OCI-LY1 (cell line): Measurements from ENCODE around the gene TRIM72.

Experiments used
- H2AFZ ChIP-seq: fragments of 200-600 bp; sonication (generic), shearing (Covaris generic); 2 replicates; pipeline ENCODE4 v1.6.0; 2014; ENCODE audit warnings: antibody characterized with exemption, mild to moderate bottlenecking, low read length
- H3F3A ChIP-seq: fragments of 200-600 bp; sonication (generic), shearing (Covaris generic); 2 replicates; pipeline ENCODE4 v1.6.0; 2014; ENCODE audit warnings: mild to moderate bottlenecking, antibody characterized with exemption, low read length, moderate library complexity; ENCODE audit not compliant: insufficient read depth
- H3K27ac ChIP-seq: fragments of 200-600 bp; sonication (generic); 2 replicates; pipeline ENCODE4 v1.5.1; 2014; ENCODE audit warnings: low read length, mixed run types, mild to moderate bottlenecking, low read depth; ENCODE audit not compliant: poor library complexity, severe bottlenecking
- H3K27me3 ChIP-seq: fragments of 200-600 bp; sonication (generic); 2 replicates; pipeline ENCODE4 v1.6.0; 2014; ENCODE audit warnings: antibody characterized with exemption, mild to moderate bottlenecking, low read length, moderate library complexity; ENCODE audit not compliant: insufficient read depth
- H3K36me3 ChIP-seq: fragments of 200-600 bp; sonication (generic); 2 replicates; pipeline ENCODE4 v1.6.1; 2014; ENCODE audit warnings: mild to moderate bottlenecking, antibody characterized with exemption, low read length, moderate library complexity, mixed read lengths; ENCODE audit not compliant: insufficient read depth
- H3K4me1 ChIP-seq: fragments of 200-600 bp; sonication (generic); 2 replicates; pipeline ENCODE4 v1.5.1; 2014; ENCODE audit warnings: mild to moderate bottlenecking, low read length, moderate library complexity; ENCODE audit not compliant: insufficient read depth, severe bottlenecking
- H3K4me2 ChIP-seq: fragments of 200-600 bp; sonication (generic), shearing (Covaris generic); 2 replicates; pipeline ENCODE4 v1.6.1; 2014; ENCODE audit warnings: low read length
- H3K4me3 ChIP-seq: fragments of 200-600 bp; sonication (generic); 2 replicates; pipeline ENCODE4 v1.5.1; 2014; ENCODE audit warnings: low read length, low read depth, mild to moderate bottlenecking, mixed read lengths; ENCODE audit not compliant: poor library complexity, severe bottlenecking
- H3K79me2 ChIP-seq: fragments of 200-600 bp; shearing (Covaris generic); 2 replicates; pipeline ENCODE4 v1.6.1; 2016; ENCODE audit warnings: mixed run types, low read length, mixed read lengths; ENCODE audit not compliant: insufficient read depth
- H3K9ac ChIP-seq: fragments of 200-600 bp; sonication (generic), shearing (Covaris generic); 2 replicates; pipeline ENCODE4 v1.6.1; 2014; ENCODE audit warnings: mild to moderate bottlenecking, low read length, mixed read lengths
- H3K9me2 ChIP-seq: fragments of 200-600 bp; sonication (generic), shearing (Covaris generic); 2 replicates; pipeline ENCODE4 v1.6.1; 2014; ENCODE audit warnings: low read depth, mild to moderate bottlenecking, low read length, mixed read lengths
- H3K9me3 ChIP-seq: fragments of 200-600 bp; shearing (Covaris generic); 2 replicates; pipeline ENCODE4 v1.6.1; 2014; ENCODE audit warnings: low read length, mixed read lengths
- H4K20me1 ChIP-seq: fragments of 200-600 bp; sonication (generic), shearing (Covaris generic); 2 replicates; pipeline ENCODE4 v1.6.0; 2016; ENCODE audit warnings: mild to moderate bottlenecking, low read length; ENCODE audit not compliant: insufficient read depth
- CTCF ChIP-seq: fragments of 200-600 bp; sonication (generic), shearing (Covaris generic); IDR thresholded peaks from 2 replicates; pipeline ENCODE4 v1.5.1; 2017; ENCODE audit warnings: mild to moderate bottlenecking, antibody characterized with exemption, low read length, moderate library complexity, mixed read lengths
- EZH2 ChIP-seq: fragments of 200-600 bp; sonication (generic), shearing (Covaris generic); IDR thresholded peaks from 2 replicates; pipeline ENCODE4 v1.8.0; 2017; ENCODE audit warnings: borderline replicate concordance, mixed run types, mild to moderate bottlenecking, antibody characterized with exemption, low read length, moderate library complexity, mixed read lengths

The TRIM72 gene

DNA sequence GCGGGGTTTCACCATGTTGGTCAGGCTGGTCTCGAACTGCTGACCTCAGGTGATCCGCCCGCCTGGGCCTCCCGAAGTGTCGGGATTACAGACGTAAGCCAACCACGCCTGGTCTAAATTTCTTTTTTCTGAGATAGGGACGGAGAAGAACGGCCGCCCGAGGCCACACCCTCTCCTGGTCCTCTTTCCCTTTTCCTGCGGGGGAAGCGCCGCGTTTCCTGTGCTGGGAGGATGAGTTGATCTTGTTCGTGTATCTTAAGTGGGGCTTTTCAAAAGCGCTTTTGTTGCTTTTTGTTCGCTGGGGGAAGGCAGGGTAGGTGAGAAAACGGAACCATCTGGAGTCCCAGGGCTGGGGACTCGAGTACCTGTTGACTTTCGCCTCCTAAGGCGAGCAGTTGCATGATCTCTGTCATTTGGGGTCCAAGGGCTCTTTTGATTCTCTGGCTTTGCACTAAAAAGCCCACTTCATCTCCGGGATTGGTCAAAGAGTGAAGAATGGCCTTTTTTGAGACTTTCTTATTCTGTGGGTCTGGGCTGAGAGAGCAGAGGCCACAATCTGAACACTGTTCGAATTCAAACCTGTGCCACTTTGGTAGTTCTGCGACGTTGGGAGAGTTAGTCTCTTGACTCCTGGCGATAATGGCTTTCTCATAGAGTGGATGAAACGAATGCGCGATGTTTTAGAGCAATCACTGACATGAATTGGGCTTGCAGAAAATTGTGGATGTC is 32.7 kb upstream of the TRIM72 start:
- H2AFZ ChIP-seq: no peak overlapping the region
- peaks cover 57% of the 10 kb centered on the region for H3K36me3 ChIP-seq
- peaks cover 31% of the 10 kb centered on the region for H3K4me1 ChIP-seq
- H3K4me2 ChIP-seq: peak overlapping the region; percentile 94
- peaks cover 47% of the 10 kb centered on the region for H3K79me2 ChIP-seq
- H3K9ac ChIP-seq: peak overlapping the region; percentile 89
- no peak for TF ChIP-seq EZH2
- no peak for TF ChIP-seq CTCF
- no peaks in the 10 kb centered on the region for H3K9me2 ChIP-seq
- no peaks in the 10 kb centered on the region for H3K9me3 ChIP-seq
- peak overlapping the region; percentile 88 for H3K27ac ChIP-seq
- H3K4me3 ChIP-seq: peak overlapping the region; percentile 75
- H4K20me1 ChIP-seq: peaks cover 7% of the 10 kb centered on the region; the same call in 1 of the 2 replicates
- no peaks in the 10 kb centered on the region for H3K27me3 ChIP-seq
- H3F3A ChIP-seq: peaks cover 5% of the 10 kb centered on the region; the same call in 1 of the 2 replicates

GRCh38 chr16:31182391-31182790 is 31.5 kb upstream of the TRIM72 start:
- no peaks in the 10 kb centered on the region for H3F3A ChIP-seq
- no peaks in the 10 kb centered on the region for H3K9me2 ChIP-seq
- peaks cover 7% of the 10 kb centered on the region; the same call in 1 of the 2 replicates for H4K20me1 ChIP-seq
- peak overlapping the region; percentile 94 for H3K4me2 ChIP-seq
- peaks cover 25% of the 10 kb centered on the region for H3K4me1 ChIP-seq
- TF ChIP-seq EZH2 (no peak), CTCF (no peak)
- peaks cover 68% of the 10 kb centered on the region for H3K36me3 ChIP-seq
- H3K27me3 ChIP-seq: no peaks in the 10 kb centered on the region
- peak overlapping the region; percentile 75 for H3K4me3 ChIP-seq
- H2AFZ ChIP-seq: no peak overlapping the region
- H3K79me2 ChIP-seq: peaks cover 48% of the 10 kb centered on the region
- H3K9ac ChIP-seq: peak overlapping the region; percentile 89; the same call in 1 of the 2 replicates
- no peak overlapping the region for H3K27ac ChIP-seq
- H3K9me3 ChIP-seq: no peaks in the 10 kb centered on the region

- Histone ChIP-seq H3K4me2 (no peak overlapping the region), H3K79me2 (peaks cover 48% of the 10 kb centered on the region), H3K4me1 (peaks cover 20% of the 10 kb centered on the region), H3K9ac (no peak overlapping the region), H3K27me3 (no peaks in the 10 kb centered on the region), H3K27ac (no peak overlapping the region), H2AFZ (no peak overlapping the region), H3K9me3 (no peaks in the 10 kb centered on the region), H3F3A (no peaks in the 10 kb centered on the region), H3K36me3 (peaks cover 81% of the 10 kb centered on the region), H4K20me1 (peaks cover 7% of the 10 kb centered on the region; the same call in 1 of the 2 replicates), H3K9me2 (no peaks in the 10 kb centered on the region), H3K4me3 (no peak overlapping the region)
- TF ChIP-seq CTCF: no peak
- TF ChIP-seq EZH2: no peak
Measured at GRCh38 chr16:31183432-31184428, 30.2 kb upstream of the TRIM72 start.
